BLaER1 (cell line): ENCODE results near the gene NAT10.

Source experiments
- H3K27ac ChIP-seq: shearing (Covaris generic); formaldehyde crosslinking; 2 replicates; pipeline ENCODE4 v1.8.1; 2022
- H3K27me3 ChIP-seq: shearing (Covaris generic); formaldehyde crosslinking; 2 replicates; pipeline ENCODE4 v1.8.1; 2022
- H3K36me3 ChIP-seq: shearing (Covaris generic); formaldehyde crosslinking; 2 replicates; pipeline ENCODE4 v1.8.1; 2022
- H3K4me1 ChIP-seq: shearing (Covaris generic); formaldehyde crosslinking; 2 replicates; pipeline ENCODE4 v1.8.1; 2022
- H3K4me2 ChIP-seq: shearing (Covaris generic); formaldehyde crosslinking; 2 replicates; pipeline ENCODE4 v1.8.1; 2022
- H3K4me3 ChIP-seq: shearing (Covaris generic); formaldehyde crosslinking; 2 replicates; pipeline ENCODE4 v1.8.1; 2022
- H3K9ac ChIP-seq: shearing (Covaris generic); formaldehyde crosslinking; 2 replicates; pipeline ENCODE4 v1.8.1; 2022
- H3K9me3 ChIP-seq: shearing (Covaris generic); formaldehyde crosslinking; 2 replicates; pipeline ENCODE4 v1.8.1; 2022
- H4K20me1 ChIP-seq: shearing (Covaris generic); formaldehyde crosslinking; 2 replicates; pipeline ENCODE4 v1.8.1; 2022
- Cebpa-rat ChIP-seq: shearing (Covaris generic); IDR thresholded peaks from 2 replicates; pipeline ENCODE4 v1.8.1; 2022

NAT10 gene

GRCh38 chr11:34165121-34165520 lies 59.7 kb downstream of the NAT10 start:
- H3K9ac ChIP-seq: no peak overlapping the region
- H4K20me1 ChIP-seq: no peaks in the 10 kb centered on the region
- H3K4me3 ChIP-seq: no peak overlapping the region
- peaks cover 20% of the 10 kb centered on the region for H3K4me1 ChIP-seq
- H3K27me3 ChIP-seq: no peaks in the 10 kb centered on the region
- H3K36me3 ChIP-seq: no peaks in the 10 kb centered on the region
- no peak overlapping the region for H3K27ac ChIP-seq
- H3K9me3 ChIP-seq: no peaks in the 10 kb centered on the region
- TF ChIP-seq Cebpa-rat: no peak
- H3K4me2 ChIP-seq: no peak overlapping the region

GRCh38 chr11:34165786-34166555 lies 60.5 kb downstream of the NAT10 start:
- H3K4me2 ChIP-seq: no peak overlapping the region

GRCh38 chr11:34166806-34167740 lies 61.6 kb downstream of the NAT10 start:
- peaks cover 2% of the 10 kb centered on the region for H3K4me1 ChIP-seq
- no peak overlapping the region for H3K27ac ChIP-seq
- H3K4me2 ChIP-seq: no peak overlapping the region
- no peaks in the 10 kb centered on the region for H3K9me3 ChIP-seq
- no peak overlapping the region for H3K4me3 ChIP-seq
- no peak for TF ChIP-seq Cebpa-rat
- H4K20me1 ChIP-seq: no peaks in the 10 kb centered on the region
- no peaks in the 10 kb centered on the region for H3K36me3 ChIP-seq
- H3K27me3 ChIP-seq: no peaks in the 10 kb centered on the region
- no peak overlapping the region for H3K9ac ChIP-seq

More at GRCh38 chr11:34165786-34166555, 60.5 kb downstream of the NAT10 start:
- TF ChIP-seq Cebpa-rat: no peak
- Histone ChIP-seq H3K36me3 (no peaks in the 10 kb centered on the region), H3K27me3 (no peaks in the 10 kb centered on the region), H3K9me3 (no peaks in the 10 kb centered on the region), H3K27ac (no peak overlapping the region), H3K4me3 (no peak overlapping the region), H4K20me1 (no peaks in the 10 kb centered on the region), H3K4me1 (peaks cover 13% of the 10 kb centered on the region), H3K9ac (no peak overlapping the region)

GRCh38 chr11:34167961-34168360 lies 62.5 kb downstream of the NAT10 start:
- TF ChIP-seq Cebpa-rat: no peak

GRCh38 chr11:34168642-34169420 lies 63.4 kb downstream of the NAT10 start:
- H3K9ac ChIP-seq: no peak overlapping the region
- no peaks in the 10 kb centered on the region for H3K36me3 ChIP-seq
- TF ChIP-seq Cebpa-rat: no peak
- no peak overlapping the region for H3K27ac ChIP-seq
- no peaks in the 10 kb centered on the region for H3K27me3 ChIP-seq
- no peaks in the 10 kb centered on the region for H4K20me1 ChIP-seq
- no peaks in the 10 kb centered on the region for H3K9me3 ChIP-seq
- no peak overlapping the region for H3K4me2 ChIP-seq
- no peak overlapping the region for H3K4me3 ChIP-seq
- H3K4me1 ChIP-seq: peaks cover 1% of the 10 kb centered on the region; the same call in 1 of the 2 replicates

More at GRCh38 chr11:34167961-34168360, 62.5 kb downstream of the NAT10 start:
- Histone ChIP-seq H3K9ac (no peak overlapping the region), H3K4me1 (no peaks in the 10 kb centered on the region), H3K27me3 (no peaks in the 10 kb centered on the region), H4K20me1 (no peaks in the 10 kb centered on the region), H3K4me3 (no peak overlapping the region), H3K4me2 (no peak overlapping the region), H3K9me3 (no peaks in the 10 kb centered on the region), H3K36me3 (no peaks in the 10 kb centered on the region), H3K27ac (no peak overlapping the region)

GRCh38 chr11:34169686-34170085 lies 64.3 kb downstream of the NAT10 start:
- no peak overlapping the region for H3K9ac ChIP-seq
- H3K4me1 ChIP-seq: peaks cover 8% of the 10 kb centered on the region
- no peaks in the 10 kb centered on the region for H3K27me3 ChIP-seq
- no peak for TF ChIP-seq Cebpa-rat
- no peaks in the 10 kb centered on the region for H4K20me1 ChIP-seq
- no peak overlapping the region for H3K4me2 ChIP-seq
- H3K9me3 ChIP-seq: no peaks in the 10 kb centered on the region
- no peaks in the 10 kb centered on the region for H3K36me3 ChIP-seq
- H3K27ac ChIP-seq: no peak overlapping the region
- H3K4me3 ChIP-seq: no peak overlapping the region

DNA sequence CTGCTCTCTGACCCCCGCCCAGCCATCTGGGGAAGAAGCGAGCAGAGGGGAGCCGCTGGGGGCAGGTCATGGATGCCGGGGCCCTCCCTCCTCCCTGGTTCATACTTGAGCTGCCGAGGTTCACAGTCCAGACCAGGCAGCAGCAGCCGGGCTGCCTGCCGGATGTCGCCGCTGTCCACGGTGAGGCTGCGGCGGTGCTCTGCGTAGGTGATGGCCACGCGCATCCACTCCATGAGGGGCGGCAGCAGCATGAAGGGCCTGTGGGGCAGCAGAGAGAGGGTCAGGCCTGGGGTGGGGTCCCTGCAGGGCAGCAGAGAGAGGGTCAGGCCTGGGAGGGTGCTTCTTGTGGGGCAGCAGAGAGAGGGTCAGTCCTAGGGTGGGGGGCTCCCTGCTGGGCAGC lies 67.6 kb downstream of the NAT10 start:
- Histone ChIP-seq H3K36me3 (no peaks in the 10 kb centered on the region), H3K4me1 (peaks cover 10% of the 10 kb centered on the region), H3K4me3 (no peak overlapping the region), H3K27ac (no peak overlapping the region), H3K27me3 (no peaks in the 10 kb centered on the region), H3K9ac (no peak overlapping the region), H3K9me3 (no peaks in the 10 kb centered on the region), H4K20me1 (no peaks in the 10 kb centered on the region), H3K4me2 (no peak overlapping the region)
- TF ChIP-seq Cebpa-rat: no peak

DNA sequence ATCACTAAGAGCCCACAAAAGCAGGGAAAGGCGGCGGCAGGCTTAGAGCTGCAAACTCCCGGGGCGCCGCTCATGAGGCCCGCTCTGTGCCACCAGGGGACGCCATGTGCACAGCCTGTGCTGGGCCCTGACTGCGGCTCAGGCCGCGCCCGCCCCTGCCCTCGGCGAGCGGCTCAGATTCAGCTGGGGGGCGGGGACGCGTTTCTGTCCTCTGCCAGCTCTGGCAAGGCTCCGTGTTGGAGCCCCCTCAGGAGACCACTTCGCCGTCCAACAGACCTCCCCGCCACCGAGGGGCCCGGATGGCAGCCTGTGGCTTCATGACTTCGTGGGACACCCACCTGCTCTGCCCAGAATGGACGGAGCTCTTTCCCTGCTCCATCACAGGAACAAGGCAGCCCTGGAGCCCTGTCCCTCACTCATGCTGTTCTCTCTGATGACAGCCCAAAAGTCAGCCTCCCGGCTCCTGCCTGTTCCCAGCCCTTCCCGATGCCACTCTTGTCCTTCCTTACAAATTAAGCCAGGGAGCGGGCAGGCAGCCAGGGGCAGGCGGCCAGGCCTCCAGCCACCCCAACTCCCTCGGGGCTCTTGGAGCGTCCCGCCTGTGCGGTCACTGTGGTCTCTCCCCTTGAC lies 69.1 kb downstream of the NAT10 start:
- Histone ChIP-seq H3K9me3 (no peaks in the 10 kb centered on the region), H3K9ac (peak overlapping the region; percentile 24; the same call in 1 of the 2 replicates), H3K27me3 (no peaks in the 10 kb centered on the region), H3K4me1 (peaks cover 10% of the 10 kb centered on the region), H4K20me1 (no peaks in the 10 kb centered on the region), H3K36me3 (no peaks in the 10 kb centered on the region), H3K4me2 (peak overlapping the region; percentile 86), H3K4me3 (peak overlapping the region; percentile 52; the same call in 1 of the 2 replicates), H3K27ac (no peak overlapping the region)
- TF ChIP-seq Cebpa-rat: no peak

GRCh38 chr11:34175284-34176019 lies 70.0 kb downstream of the NAT10 start:
- Histone ChIP-seq H3K4me1 (peaks cover 10% of the 10 kb centered on the region), H3K36me3 (no peaks in the 10 kb centered on the region), H3K4me2 (no peak overlapping the region), H3K4me3 (no peak overlapping the region), H3K27ac (no peak overlapping the region), H3K9me3 (no peaks in the 10 kb centered on the region), H3K27me3 (no peaks in the 10 kb centered on the region), H3K9ac (no peak overlapping the region), H4K20me1 (no peaks in the 10 kb centered on the region)
- no peak for TF ChIP-seq Cebpa-rat
